Sigmoid colon (tissue), 4 donors: ENCODE data around the gene NRXN3.

Experiments
- POLR2A ChIP-seq, 2 donors: fragments of 450-650 bp; IDR thresholded peaks; one replicate each; pipeline ENCODE4 v1.6.1; 2016; ENCODE audit warnings: antibody characterized with exemption in 2 of 2, mild to moderate bottlenecking in 2 of 2, moderate library complexity in 2 of 2
- POLR2AphosphoS5 ChIP-seq, 4 donors: sonication (generic); formaldehyde crosslinking; IDR thresholded peaks; one replicate each; pipeline ENCODE4 v1.6.1; 2017; ENCODE audit warnings: antibody characterized with exemption in 4 of 4
- TF ChIP-seq, protein P1 (sequence below), 4 experiments: fragments of 450-650 bp in 3 of 4; fragments of 200-600 bp in 1 of 4; IDR thresholded peaks; one replicate each; pipeline ENCODE4 v1.5.1; 2016 to 2019; ENCODE audit warnings: antibody characterized with exemption in 4 of 4, mild to moderate bottlenecking in 3 of 4, moderate library complexity in 2 of 4

- TF ChIP-seq, protein P1, sequence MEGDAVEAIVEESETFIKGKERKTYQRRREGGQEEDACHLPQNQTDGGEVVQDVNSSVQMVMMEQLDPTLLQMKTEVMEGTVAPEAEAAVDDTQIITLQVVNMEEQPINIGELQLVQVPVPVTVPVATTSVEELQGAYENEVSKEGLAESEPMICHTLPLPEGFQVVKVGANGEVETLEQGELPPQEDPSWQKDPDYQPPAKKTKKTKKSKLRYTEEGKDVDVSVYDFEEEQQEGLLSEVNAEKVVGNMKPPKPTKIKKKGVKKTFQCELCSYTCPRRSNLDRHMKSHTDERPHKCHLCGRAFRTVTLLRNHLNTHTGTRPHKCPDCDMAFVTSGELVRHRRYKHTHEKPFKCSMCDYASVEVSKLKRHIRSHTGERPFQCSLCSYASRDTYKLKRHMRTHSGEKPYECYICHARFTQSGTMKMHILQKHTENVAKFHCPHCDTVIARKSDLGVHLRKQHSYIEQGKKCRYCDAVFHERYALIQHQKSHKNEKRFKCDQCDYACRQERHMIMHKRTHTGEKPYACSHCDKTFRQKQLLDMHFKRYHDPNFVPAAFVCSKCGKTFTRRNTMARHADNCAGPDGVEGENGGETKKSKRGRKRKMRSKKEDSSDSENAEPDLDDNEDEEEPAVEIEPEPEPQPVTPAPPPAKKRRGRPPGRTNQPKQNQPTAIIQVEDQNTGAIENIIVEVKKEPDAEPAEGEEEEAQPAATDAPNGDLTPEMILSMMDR (IDR thresholded peaks at IDR 0.05), result no peak
- no peak for TF ChIP-seq POLR2AphosphoS5 (IDR thresholded peaks at IDR 0.05)
- no peak for TF ChIP-seq POLR2A (IDR thresholded peaks at IDR 0.05)
These were observed 435.0 kb downstream of the NRXN3 start for GRCh38 chr14:78605025-78605762.
